HepG2 (cell line): Measurements from ENCODE around the gene RPS8. TPM values are rescaled to one million over a fixed set of nuclear protein-coding genes. Genes with fewer than 3 reads are reported as not detected.

Source experiments
- ATAC-seq: fragments of 200-7000 bp; cut with Tn5 transposase; 3 replicates; pipeline ENCODE4 v1.9.1; 2020; ENCODE audit warnings: mild to moderate bottlenecking, moderate library complexity
- BruUV-seq: library from RNA; stranded (reverse); fragments of 400-500 nt; replicated peaks from 2 replicates; lab custom pipeline; 2021; lab: Mats Ljungman, UMichigan
- CTCF ChIA-PET: fragments of 300-600 bp; formaldehyde crosslinking; extraction: SDS; loops from one replicate; lab custom pipeline; 2021; ENCODE audit warnings: low total read pairs, inconsistent platforms, low intra/inter-chr PET ratio; lab: Yijun Ruan, JAX
- POLR2A ChIA-PET: fragments of 350-600 bp; sonication (Branson Sonifier 250); formaldehyde crosslinking; loops from one replicate; lab custom pipeline; 2020; ENCODE audit warnings: antibody characterized with exemption, inconsistent platforms; lab: Yijun Ruan, JAX
- DNase-seq: peaks from one replicate; pipeline ENCODE4 v3.0.0-alpha.2; 2015; ENCODE audit warnings: low spot score
- FAIRE-seq: peaks from 3 replicates; lab custom pipeline; 2011; peaks lifted over from hg19 to GRCh38; lab: Jason Lieb, UNC
- H2AFZ ChIP-seq: one replicate; pipeline ENCODE4 v1.6.1; 2011; ENCODE audit warnings: low read length, inconsistent platforms
- H3K27ac ChIP-seq: fragments of 300-600 bp; 3 replicates; pipeline ENCODE4 v1.8.0; 2011; ENCODE audit warnings: mixed run types, mild to moderate bottlenecking, mixed read lengths, low read length, inconsistent platforms; ENCODE audit not compliant: insufficient read depth; ENCODE audit errors: extremely low read length
- H3K27me3 ChIP-seq, 2 experiments: fragments of 200-600 bp in 1 of 2; 2 replicates in 1 of 2; 3 replicates in 1 of 2; pipeline versions ENCODE4 v1.6.0 to v1.8.0; 2011; ENCODE audit warnings: low read length in 2 of 2, mild to moderate bottlenecking in 2 of 2, moderate library complexity in 2 of 2, inconsistent platforms in 1 of 2; ENCODE audit not compliant: insufficient read depth in 2 of 2, control insufficient read depth in 1 of 2
- H3K36me3 ChIP-seq, 2 experiments: fragments of 200-600 bp in 1 of 2; replicated peaks in 1 of 2; 2 replicates in 1 of 2; 3 replicates in 1 of 2; pipeline versions ENCODE4 v1.5.1 to v1.8.0; 2011; ENCODE audit warnings: low read length in 2 of 2, inconsistent platforms in 1 of 2; ENCODE audit not compliant: insufficient read depth in 2 of 2, control insufficient read depth in 1 of 2
- H3K4me1 ChIP-seq: 2 replicates; pipeline ENCODE4 v1.5.1; 2012; ENCODE audit warnings: low read length, inconsistent platforms; ENCODE audit not compliant: insufficient read depth
- H3K4me2 ChIP-seq: 2 replicates; pipeline ENCODE4 v1.6.0; 2011; ENCODE audit warnings: low read depth, low read length, inconsistent platforms
- H3K4me3 ChIP-seq, 3 experiments: fragments of 200-600 bp in 1 of 3; sonication (generic), shearing (Covaris generic) in 1 of 3; replicated peaks in 1 of 3; 2 replicates each; pipeline ENCODE4 v1.5.1; 2011 to 2016; ENCODE audit warnings: low read length in 3 of 3, inconsistent platforms in 2 of 3, low read depth in 2 of 3, mild to moderate bottlenecking in 2 of 3, control low read depth in 1 of 3, mixed read lengths in 1 of 3; ENCODE audit not compliant: insufficient read depth in 1 of 3
- H3K79me2 ChIP-seq: one replicate; pipeline ENCODE4 v1.6.1; 2011; ENCODE audit warnings: low read length, inconsistent platforms; ENCODE audit not compliant: insufficient read depth
- H3K9ac ChIP-seq: 2 replicates; pipeline ENCODE4 v1.6.0; 2011; ENCODE audit warnings: mild to moderate bottlenecking, low read depth, low read length, inconsistent platforms; ENCODE audit not compliant: insufficient read depth
- H3K9me3 ChIP-seq: 2 replicates; pipeline ENCODE4 v1.5.1; 2012; ENCODE audit warnings: mild to moderate bottlenecking, low read length
- H4K20me1 ChIP-seq: 2 replicates; pipeline ENCODE4 v1.6.0; 2011; ENCODE audit warnings: inconsistent platforms, mild to moderate bottlenecking, low read length, moderate library complexity; ENCODE audit not compliant: insufficient read depth
- DR1 ChIP-seq: sonication (generic); formaldehyde crosslinking; IDR thresholded peaks from 2 replicates; pipeline ENCODE4 v1.8.0; 2021; ENCODE audit warnings: mild to moderate bottlenecking, missing genetic modification reagents, inconsistent platforms
- ZHX1 ChIP-seq: sonication (generic); formaldehyde crosslinking; IDR thresholded peaks from 2 replicates; pipeline ENCODE4 v1.8.1; 2022; ENCODE audit warnings: low read depth, mild to moderate bottlenecking, missing genetic modification reagents
- WGBS: methylation state at CpG from one replicate; pipeline ENCODE4 v1.1.6; 2017; ENCODE audit warnings: low lambda C conversion rate; 5-methylcytosine and 5-hydroxymethylcytosine counted together
- in situ Hi-C: cut with HindIII; loops from 2 replicates; pipeline ENCODE4 v1.10.0; 2017; ENCODE audit warnings: low pct_unique_long_range_greater_than_20kb; ENCODE audit not compliant: extremely low pct_ligation_motif_present
- intact Hi-C: fragments of 100-400 bp; cut with micrococcal nuclease; formaldehyde crosslinking; loops from one replicate; pipeline ENCODE4 v1.10.0; 2022; ENCODE audit not compliant: unreplicated experiment
- polyA plus RNA-seq, 8 experiments: library from polyadenylated mRNA; depleted of rRNA in 3 of 8; stranded (reverse) in 7 of 8; unstranded in 1 of 8; fragments of >200 nt; fragmentation: Illumina TruSeq in 4 of 8; extraction: Trizol in 4 of 8; gene quantifications; 2 replicates each; pipeline versions ENCODE4 v1.2.1 to v1.2.3, GENCODE V29; 2011 to 2016; ENCODE audit warnings: low read depth in 4 of 8, missing spikeins in 1 of 8, mixed read lengths in 1 of 8; ENCODE audit not compliant: insufficient read depth in 1 of 8
- total RNA-seq, 5 experiments: library from RNA; depleted of rRNA; stranded (reverse); fragments of >200 nt; fragmentation: Illumina TruSeq; extraction: Trizol; gene quantifications; 2 replicates each; pipeline ENCODE4 v1.2.3, GENCODE V29; 2016; ENCODE audit warnings: low read depth in 1 of 5

The RPS8 gene
- total and polyA plus RNA-seq, 2 of the 13 experiments (the other 11 are each of a cell fraction or from before 2014, with no cell fraction given): 2,628 to 2,822 TPM

DNA sequence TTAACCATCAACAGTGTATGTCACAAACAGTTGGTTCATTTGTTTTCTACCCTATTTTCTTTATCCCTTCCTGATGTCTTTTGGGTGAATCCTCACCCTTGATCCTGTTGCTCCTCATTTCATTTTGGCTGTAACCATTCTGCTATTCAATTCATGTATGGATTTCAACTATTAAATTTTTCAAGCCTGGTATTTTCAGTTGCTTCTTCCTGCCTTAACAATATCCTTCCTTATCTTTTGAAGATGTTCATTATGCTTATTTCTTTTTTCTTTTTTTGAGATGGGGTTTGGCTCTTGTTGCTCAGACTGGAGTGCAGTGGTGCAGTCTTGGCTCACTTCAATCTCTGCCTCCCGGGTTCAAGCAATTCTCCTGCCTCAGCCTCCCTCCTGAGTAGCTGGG, 41.6 kb upstream of the RPS8 start:
- POLR2A ChIA-PET: interaction anchor here (1.1 to 8.0 kb wide), 3 partner anchors 13 to 86 kb away, joined by 3 to 241 read pairs (median 4); no protein-coding TSS in a partner anchor
- CTCF ChIA-PET: no interaction called here
- DNase-seq: no peak

More for the DNA sequence above, 41.6 kb upstream of the RPS8 start:
- intact Hi-C loops (loop anchor here (5.0 kb wide), 1 partner anchor 49 kb away; no protein-coding TSS in a partner anchor), in situ Hi-C loops (no loop called here)
- Histone ChIP-seq H3K9ac (no peak overlapping the region), H3K4me3 (no peak overlapping the region), H3K4me2 (no peak overlapping the region), H3K27ac (no peak overlapping the region), H3K4me1 (peaks cover 50% of the 10 kb centered on the region), H3K79me2 (no peaks in the 10 kb centered on the region), H2AFZ (no peak overlapping the region), H3K36me3 (no peaks in the 10 kb centered on the region), H4K20me1 (no peaks in the 10 kb centered on the region), H3K9me3 (no peaks in the 10 kb centered on the region), H3K27me3 (no peaks in the 10 kb centered on the region; a peak in 2 of 5 replicates)
- ATAC-seq (no peak), FAIRE-seq (no peak)
- 41% methylated on average over 1 of the region's 1 CpG for WGBS
- TF ChIP-seq ZHX1 (CRISPR knock-in tag) (no peak), DR1 (no peak)
- no TSS peak for BruUV-seq
